T-helper 1 cell treated with Interleukin-12 subunit alpha and Interleukin-12 subunit beta and Interleukin-4 antibody, amounts not matched to agents 30 ng/mL and 1 ng/mL, for 36 hours (primary cell): ENCODE measurements around the gene RAP1GAP. TPM values are rescaled to one million over a fixed set of nuclear protein-coding genes. Genes with fewer than 3 reads are reported as not detected.

Experiments used
- intact Hi-C: fragments of 100-400 bp; cut with micrococcal nuclease; formaldehyde crosslinking; loops from one replicate; pipeline ENCODE4 v1.15.1; 2024
- total RNA-seq: library from RNA; stranded (reverse); gene quantifications from 2 replicates; pipeline ENCODE4 v1.2.3, GENCODE V29; 2022

RAP1GAP gene
- total RNA-seq, 1 donor from 2014 or later, result 0.54 TPM

GRCh38 chr1:21663248-21663950, 5.8 kb downstream of the RAP1GAP start:
- intact Hi-C loops, result no loop called here

- intact Hi-C loops, result no loop called here
Observed at GRCh38 chr1:21662426-21663247, 6.5 kb downstream of the RAP1GAP start.

- intact Hi-C loops, result no loop called here
Observed at GRCh38 chr1:21661886-21662285, 7.3 kb downstream of the RAP1GAP start.

- intact Hi-C loops, result loop anchor here (1.0 to 5.0 kb wide), 7 partner anchors 9 to 428 kb away; partner anchors contain the start of genes ALPL and USP48
Observed at GRCh38 chr1:21659924-21660326, 9.2 kb downstream of the RAP1GAP start.

GRCh38 chr1:21659099-21659923, 9.8 kb downstream of the RAP1GAP start:
- intact Hi-C loops, result loop anchor here (1.0 to 5.0 kb wide), 7 partner anchors 8 to 427 kb away; partner anchors contain the start of genes ALPL and USP48

- intact Hi-C loops, result loop anchor here (2.0 to 5.0 kb wide), 3 partner anchors 50 to 149 kb away; partner anchors contain the start of genes ALPL and USP48
Observed at GRCh38 chr1:21657456-21658190, 11.5 kb downstream of the RAP1GAP start.

- intact Hi-C loops, result loop anchor here (5.0 kb wide), 1 partner anchor 48 kb away; no protein-coding TSS in a partner anchor
Observed at GRCh38 chr1:21655748-21656147, 13.4 kb downstream of the RAP1GAP start.

- intact Hi-C loops, result loop anchor here (5.0 kb wide), 1 partner anchor 48 kb away; no protein-coding TSS in a partner anchor
Observed at GRCh38 chr1:21655259-21655658, 13.9 kb downstream of the RAP1GAP start.

GRCh38 chr1:21654209-21654608, 14.9 kb downstream of the RAP1GAP start:
- intact Hi-C loops, result no loop called here

- intact Hi-C loops, result no loop called here
Observed at GRCh38 chr1:21653744-21654100, 15.4 kb downstream of the RAP1GAP start.

GRCh38 chr1:21652937-21653743, 16.0 kb downstream of the RAP1GAP start:
- intact Hi-C loops, result no loop called here

GRCh38 chr1:21652101-21652936, 16.8 kb downstream of the RAP1GAP start:
- intact Hi-C loops, result no loop called here

- intact Hi-C loops, result loop anchor here (1.0 kb wide), 2 partner anchors 8 to 132 kb away; partner anchors contain the start of gene USP48
Observed at GRCh38 chr1:21651214-21652042, 17.7 kb downstream of the RAP1GAP start.

GRCh38 chr1:21650400-21650799, 18.8 kb downstream of the RAP1GAP start:
- intact Hi-C loops, result no loop called here

GRCh38 chr1:21649315-21649714, 19.8 kb downstream of the RAP1GAP start:
- intact Hi-C loops, result no loop called here

- intact Hi-C loops, result no loop called here
Observed at GRCh38 chr1:21648791-21649190, 20.4 kb downstream of the RAP1GAP start.

- intact Hi-C loops, result no loop called here
Observed at GRCh38 chr1:21648352-21648730, 20.8 kb downstream of the RAP1GAP start.
